BJ (cell line): ENCODE measurements around the gene TTYH1. TPM values are rescaled to one million over a fixed set of nuclear protein-coding genes. Genes with fewer than 3 reads are reported as not detected.

Source experiments
- CTCF ChIA-PET: fragments of 350-600 bp; formaldehyde crosslinking; extraction: SDS; loops from one replicate; lab custom pipeline; 2021; ENCODE audit warnings: antibody characterized with exemption, inconsistent platforms; lab: Yijun Ruan, JAX
- POLR2A ChIA-PET: fragments of 300-600 bp; sonication (Branson Sonifier 250); formaldehyde crosslinking; extraction: SDS; loops from one replicate; lab custom pipeline; 2021; ENCODE audit warnings: antibody characterized with exemption; lab: Charles Lee
- DNase-seq: peaks from one replicate; pipeline ENCODE4 v3.0.0-alpha.2; 2011; ENCODE audit warnings: low read depth
- H3K27me3 ChIP-seq: 2 replicates; pipeline ENCODE4 v1.6.0; 2011; ENCODE audit warnings: low read length; ENCODE audit not compliant: control insufficient read depth, insufficient read depth
- H3K36me3 ChIP-seq: 2 replicates; pipeline ENCODE4 v1.5.1; 2011; ENCODE audit warnings: low read length; ENCODE audit not compliant: control insufficient read depth, insufficient read depth
- H3K4me3 ChIP-seq: 2 replicates; pipeline ENCODE4 v1.5.1; 2011; ENCODE audit warnings: low read depth, mild to moderate bottlenecking, control low read depth, low read length
- CTCF ChIP-seq: IDR thresholded peaks from 2 replicates; pipeline ENCODE4 v1.5.1; 2011; ENCODE audit warnings: low read depth, mild to moderate bottlenecking, control low read depth, inconsistent platforms, low read length, moderate library complexity; ENCODE audit not compliant: insufficient read depth
- polyA plus RNA-seq: library from polyadenylated mRNA; depleted of rRNA; stranded (reverse); fragments of >200 nt; gene quantifications from 2 replicates; pipeline ENCODE4 v1.2.3, GENCODE V29; 2011

Gene TTYH1
- polyA plus RNA-seq, 1 experiment: not detected

GRCh38 chr19:54421169-54421516 lies 5.9 kb downstream of the TTYH1 start:
- DNase-seq: no peak
- Histone ChIP-seq H3K36me3 (no peaks in the 10 kb centered on the region), H3K27me3 (peaks cover 20% of the 10 kb centered on the region), H3K4me3 (no peak overlapping the region)
- CTCF ChIA-PET: interaction anchor here (1.5 kb wide), 1 partner anchor 18 kb away, joined by 7 read pairs; no protein-coding TSS in a partner anchor
- no peak for TF ChIP-seq CTCF
- POLR2A ChIA-PET: no interaction called here

GRCh38 chr19:54421521-54421920 lies 6.3 kb downstream of the TTYH1 start:
- Histone ChIP-seq H3K4me3 (no peak overlapping the region), H3K36me3 (no peaks in the 10 kb centered on the region), H3K27me3 (peaks cover 21% of the 10 kb centered on the region)
- no peak for DNase-seq
- no peak for TF ChIP-seq CTCF
- ChIA-PET POLR2A (no interaction called here), CTCF (interaction anchor here (1.5 kb wide), 1 partner anchor 17 kb away, joined by 7 read pairs; no protein-coding TSS in a partner anchor)

GRCh38 chr19:54422136-54422535 lies 6.9 kb downstream of the TTYH1 start:
- Histone ChIP-seq H3K36me3 (no peaks in the 10 kb centered on the region), H3K4me3 (no peak overlapping the region), H3K27me3 (peaks cover 19% of the 10 kb centered on the region)
- CTCF ChIA-PET: no interaction called here
- TF ChIP-seq CTCF: no peak
- no peak for DNase-seq
- POLR2A ChIA-PET: no interaction called here

GRCh38 chr19:54424201-54424600 lies 8.9 kb downstream of the TTYH1 start:
- Histone ChIP-seq H3K4me3 (no peak overlapping the region), H3K36me3 (no peaks in the 10 kb centered on the region), H3K27me3 (peaks cover 18% of the 10 kb centered on the region)
- POLR2A ChIA-PET: no interaction called here
- TF ChIP-seq CTCF: no peak
- CTCF ChIA-PET: no interaction called here
- no peak for DNase-seq

GRCh38 chr19:54424660-54425381 lies 9.6 kb downstream of the TTYH1 start:
- ChIA-PET CTCF (no interaction called here), POLR2A (no interaction called here)
- Histone ChIP-seq H3K36me3 (no peaks in the 10 kb centered on the region), H3K27me3 (peaks cover 20% of the 10 kb centered on the region), H3K4me3 (no peak overlapping the region)
- TF ChIP-seq CTCF: no peak
- no peak for DNase-seq
